Lung (tissue), 12 donors: ENCODE data around the gene ABCB4. TPM values are rescaled to one million over a fixed set of nuclear protein-coding genes. Genes with fewer than 3 reads are reported as not detected.
A peak's percentile ranks its signal among the peaks of the same experiment; 100 is the strongest.

Experiments
- ATAC-seq: fragments of 200-7000 bp; cut with Tn5 transposase; one replicate; pipeline ENCODE4 v1.9.1; 2020; ENCODE audit warnings: moderate number of reproducible peaks; ENCODE audit not compliant: insufficient read depth, low FRiP score
- DNase-seq, 3 donors: peaks; one replicate each; pipeline ENCODE4 v3.0.0-alpha.2; 2013 to 2017
- H3K27ac ChIP-seq, 2 donors: one replicate each; pipeline ENCODE4 v1.5.1; 2013; ENCODE audit warnings: mild to moderate bottlenecking in 2 of 2, moderate library complexity in 2 of 2, control low read depth in 1 of 2, inconsistent platforms in 1 of 2, low read depth in 1 of 2, low read length in 1 of 2
- H3K27me3 ChIP-seq, 3 donors: one replicate each; pipeline ENCODE4 v1.5.1; 2013; ENCODE audit warnings: low read length in 2 of 3; ENCODE audit not compliant: control insufficient read depth in 3 of 3, insufficient read depth in 3 of 3
- H3K36me3 ChIP-seq, 4 donors: one replicate each; pipeline ENCODE4 v1.5.1; 2013; ENCODE audit warnings: low read length in 4 of 4, mild to moderate bottlenecking in 1 of 4, moderate library complexity in 1 of 4; ENCODE audit not compliant: control insufficient read depth in 4 of 4, insufficient read depth in 4 of 4
- H3K4me1 ChIP-seq, 5 donors: one replicate each; pipeline ENCODE4 v1.5.1; 2013; ENCODE audit warnings: low read length in 5 of 5, mild to moderate bottlenecking in 2 of 5, moderate library complexity in 1 of 5; ENCODE audit not compliant: control insufficient read depth in 5 of 5, insufficient read depth in 5 of 5
- H3K4me3 ChIP-seq: one replicate; pipeline ENCODE4 v1.5.1; 2013; ENCODE audit warnings: mild to moderate bottlenecking, control low read depth, moderate library complexity
- H3K9ac ChIP-seq, 2 donors: one replicate each; pipeline ENCODE4 v1.5.1; 2013; ENCODE audit warnings: low read length in 2 of 2, control low read depth in 1 of 2; ENCODE audit not compliant: insufficient read depth in 1 of 2
- H3K9me3 ChIP-seq, 4 donors: one replicate each; pipeline ENCODE4 v1.5.1; 2013; ENCODE audit warnings: low read length in 3 of 4, mild to moderate bottlenecking in 1 of 4, moderate library complexity in 1 of 4; ENCODE audit not compliant: control insufficient read depth in 4 of 4, insufficient read depth in 3 of 4
- CTCF ChIP-seq: IDR thresholded peaks from 2 replicates; pipeline ENCODE4 v1.5.1; 2012; ENCODE audit warnings: mild to moderate bottlenecking; ENCODE audit errors: control extremely low read depth, extremely low read depth
- WGBS, 2 donors: extraction: QIAGEN DNeasy Blood & Tissue Kit; methylation state at CpG; one replicate each; pipeline ENCODE4 v1.1.7; 2013; 5-methylcytosine and 5-hydroxymethylcytosine counted together
- polyA plus RNA-seq, 2 donors: library from polyadenylated mRNA; stranded (reverse); fragments of 200-250 nt; gene quantifications; one replicate each; pipeline ENCODE4 v1.2.1, GENCODE V29; 2013
- total RNA-seq, 2 donors: library from RNA; depleted of rRNA in 1 of 2; stranded (reverse); fragments of >200 nt in 1 of 2; gene quantifications; one replicate each; pipeline ENCODE4 v1.2.1, GENCODE V29; 2014 to 2021
- donor health status: control.
- donor health status: control.
- donor health status: Bipolar disorder and iron deficiency.
- donor health status: healthy.
- donor health status: DM: yes; HTN: yes; CAD: no.

ABCB4 gene
- total and polyA plus RNA-seq, 4 donors: 0.08 to 0.68 (median 0.33) TPM

- H3K27ac ChIP-seq: no peak overlapping the region
- no peak for TF ChIP-seq CTCF
- DNase-seq (peak in 1 of 3 donors; percentile 8), ATAC-seq (no peak)
- no peaks in the 10 kb centered on the region for H3K4me1 ChIP-seq
- 96 to 100% methylated on average over 1 of the region's 1 CpG for WGBS, 2 donors
- no peak overlapping the region for H3K9ac ChIP-seq
- H3K27me3 ChIP-seq: no peaks in the 10 kb centered on the region
- H3K4me3 ChIP-seq: no peak overlapping the region
- H3K9me3 ChIP-seq: no peaks in the 10 kb centered on the region
- peaks cover 2 to 11% (median 4%) of the 10 kb centered on the region in 4 donors for H3K36me3 ChIP-seq
These were observed 104.8 kb downstream of the ABCB4 start for GRCh38 chr7:87370660-87371180.

- H3K36me3 ChIP-seq: peaks cover 2 to 11% (median 4%) of the 10 kb centered on the region in 4 donors
- TF ChIP-seq CTCF: no peak
- no peaks in the 10 kb centered on the region for H3K9me3 ChIP-seq
- DNase-seq: no peak
- H3K27ac ChIP-seq: no peak overlapping the region
- no peak overlapping the region for H3K4me3 ChIP-seq
- no peak overlapping the region for H3K9ac ChIP-seq
- no peaks in the 10 kb centered on the region for H3K27me3 ChIP-seq
- 93 to 94% methylated on average over 4 of the region's 4 CpGs for WGBS, 2 donors
- H3K4me1 ChIP-seq: no peaks in the 10 kb centered on the region
- no peak for ATAC-seq
These were observed 106.3 kb downstream of the ABCB4 start for GRCh38 chr7:87369216-87369615.

GRCh38 chr7:87364246-87364645, 111.2 kb downstream of the ABCB4 start:
- H3K9ac ChIP-seq: no peak overlapping the region
- H3K4me3 ChIP-seq: no peak overlapping the region
- no peaks in the 10 kb centered on the region for H3K9me3 ChIP-seq
- H3K27me3 ChIP-seq: no peaks in the 10 kb centered on the region
- H3K4me1 ChIP-seq: no peaks in the 10 kb centered on the region
- H3K27ac ChIP-seq: no peak overlapping the region
- TF ChIP-seq CTCF: no peak
- no peak for ATAC-seq
- no peak for DNase-seq
- H3K36me3 ChIP-seq: peaks cover 0 to 16% (median 6%) of the 10 kb centered on the region in 4 donors

- no peak overlapping the region for H3K27ac ChIP-seq
- no peaks in the 10 kb centered on the region for H3K27me3 ChIP-seq
- no peak overlapping the region for H3K4me3 ChIP-seq
- no peaks in the 10 kb centered on the region for H3K4me1 ChIP-seq
- H3K9ac ChIP-seq: no peak overlapping the region
- H3K36me3 ChIP-seq: peaks cover 2 to 16% (median 6%) of the 10 kb centered on the region in 4 donors
- TF ChIP-seq CTCF: no peak
- ATAC-seq: no peak
- H3K9me3 ChIP-seq: no peaks in the 10 kb centered on the region
- 97 to 100% methylated on average over 1 of the region's 1 CpG for WGBS, 2 donors
- no peak for DNase-seq
These were observed 112.1 kb downstream of the ABCB4 start for GRCh38 chr7:87363342-87363741.
